ENCODE results near the gene POLD1.
"Not testable (repeated sequence)": the region's sequence is repeated elsewhere in the genome, so short reads cannot be mapped to it uniquely, and the experiment has no call there.

The POLD1 gene

GRCh38 chr19:50365434-50366306 is 18.5 kb upstream of the POLD1 start, which contains the start of gene NAPSA:
NAPSA (minus strand) TSS chr19:50365639; CDS start chr19:50365621, 18 bp downstream.
- DNase-seq = no peak

GRCh38 chr19:50368649-50369570 is 15.2 kb upstream of the POLD1 start:
- DNase-seq = peak; percentile 76

DNA sequence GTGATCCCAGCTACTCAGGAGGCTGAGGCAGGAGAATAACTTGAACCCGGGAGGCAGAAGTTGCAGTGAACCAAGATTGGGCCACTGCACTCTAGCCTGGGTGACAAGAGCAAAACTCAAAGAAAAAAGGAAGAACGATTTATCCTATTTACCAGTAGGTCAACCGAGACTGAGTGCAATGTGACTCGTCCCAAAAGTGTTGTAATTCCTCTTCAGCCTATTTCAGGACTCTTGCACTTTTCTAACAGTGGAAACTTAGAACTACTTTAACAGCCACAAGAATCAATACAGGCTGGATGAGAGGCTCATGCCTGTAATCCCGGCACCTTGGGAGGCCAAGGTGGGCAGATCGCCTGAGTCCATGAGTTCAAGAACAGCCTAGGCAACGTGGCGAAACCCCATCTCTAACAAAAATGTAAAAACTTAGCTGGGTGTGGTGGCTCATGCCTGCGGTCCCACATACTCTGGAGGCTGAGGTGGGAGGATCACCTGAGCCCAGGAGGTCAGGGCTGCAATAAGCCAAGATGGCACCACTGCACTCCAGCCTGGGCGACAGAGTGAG is 12.2 kb upstream of the POLD1 start:
- DNase-seq = no peak

- peak; percentile 95 for DNase-seq
These were observed 7.7 kb upstream of the POLD1 start, which contains the start of gene NR1H2 for GRCh38 chr19:50376166-50377050. NR1H2 (plus strand) TSS chr19:50376457; CDS start chr19:50377606, 1,149 bp downstream.

DNA sequence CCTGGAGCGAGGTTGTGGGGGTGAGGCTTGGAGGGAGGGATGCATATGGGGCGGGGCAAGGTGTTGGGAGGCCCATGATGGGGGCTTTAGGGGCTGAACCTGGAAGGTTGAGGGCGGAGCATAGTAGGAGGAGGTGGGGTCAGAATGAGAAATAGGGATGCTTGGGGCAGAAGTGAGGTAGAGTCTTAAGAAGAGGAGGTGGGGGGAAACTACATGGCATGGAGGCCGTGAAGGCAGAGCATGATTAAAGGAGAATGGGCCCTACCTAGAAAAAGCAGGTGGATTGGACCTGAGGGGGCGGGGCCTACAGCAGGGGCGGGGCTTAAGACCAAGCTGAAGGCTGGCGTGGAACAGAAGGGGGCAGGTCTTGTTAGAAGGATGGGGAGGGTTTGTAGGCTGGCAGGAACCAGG is 7.1 kb upstream of the POLD1 start:
- DNase-seq = peak; percentile 50

- DNase-seq = no peak
These were observed 6.6 kb upstream of the POLD1 start for GRCh38 chr19:50377517-50377916.

- DNase-seq = no peak
These were observed 5.8 kb upstream of the POLD1 start for GRCh38 chr19:50378169-50378862.

- DNase-seq = no peak
These were observed 5.3 kb upstream of the POLD1 start for GRCh38 chr19:50378863-50379236.

DNA sequence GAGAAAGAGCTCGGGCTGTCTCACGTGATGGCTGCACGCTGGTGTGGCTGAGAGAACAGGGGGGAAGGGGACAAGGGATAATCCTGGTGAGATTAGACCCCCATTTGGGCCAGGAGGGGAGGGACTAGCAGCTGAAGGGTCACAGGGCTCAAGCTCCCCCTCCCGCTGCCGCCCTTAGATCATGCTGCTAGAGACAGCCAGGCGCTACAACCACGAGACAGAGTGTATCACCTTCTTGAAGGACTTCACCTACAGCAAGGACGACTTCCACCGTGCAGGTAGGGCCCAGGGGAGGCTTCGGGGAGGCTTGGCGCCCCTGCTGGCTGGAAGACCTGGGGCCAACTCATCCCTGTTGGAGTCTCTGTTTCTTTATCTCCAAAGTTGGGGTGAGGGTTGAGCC is 4.5 kb upstream of the POLD1 start:
- DNase-seq = no peak

DNA sequence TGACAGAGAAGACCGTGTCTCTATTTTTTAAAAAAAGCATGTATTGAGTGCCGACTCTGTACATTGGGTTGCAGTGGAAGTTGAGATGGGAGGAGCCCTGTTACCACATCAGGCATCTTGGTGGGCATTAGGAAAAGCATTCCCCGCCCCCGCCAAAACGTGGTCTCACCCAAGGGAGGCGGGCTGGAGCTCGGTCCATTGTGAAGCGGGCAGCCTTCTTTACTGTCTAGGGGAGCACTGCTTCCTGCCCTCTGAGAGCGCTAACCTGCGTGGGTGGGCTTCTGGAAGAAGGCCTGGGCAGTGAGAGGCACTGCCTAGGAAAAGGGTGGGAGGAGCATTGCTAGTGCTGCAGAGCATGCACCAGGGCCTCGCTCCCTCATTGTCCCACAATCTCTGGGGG is 4.0 kb upstream of the POLD1 start:
- DNase-seq = no peak

DNA sequence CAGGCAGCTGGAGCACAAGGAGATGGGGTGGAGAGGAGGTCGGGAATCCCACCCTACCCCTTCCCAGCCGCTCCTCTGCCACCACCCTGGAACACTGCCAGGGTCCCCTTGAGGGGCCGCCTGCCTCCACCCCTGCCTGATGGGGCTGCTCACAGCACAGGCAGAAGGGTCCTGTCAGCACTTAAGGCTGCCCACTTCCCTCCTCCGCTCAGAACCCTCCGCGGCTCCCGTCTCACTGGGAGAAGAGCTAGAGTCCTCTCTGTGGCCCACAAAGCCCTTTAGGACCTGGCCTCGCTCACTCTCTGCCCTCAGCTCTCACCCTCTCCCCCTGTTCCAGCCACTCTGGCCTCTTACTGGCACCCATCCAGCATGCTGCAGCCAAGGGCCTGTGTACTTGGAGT is 3.4 kb upstream of the POLD1 start:
- no peak for DNase-seq

DNA sequence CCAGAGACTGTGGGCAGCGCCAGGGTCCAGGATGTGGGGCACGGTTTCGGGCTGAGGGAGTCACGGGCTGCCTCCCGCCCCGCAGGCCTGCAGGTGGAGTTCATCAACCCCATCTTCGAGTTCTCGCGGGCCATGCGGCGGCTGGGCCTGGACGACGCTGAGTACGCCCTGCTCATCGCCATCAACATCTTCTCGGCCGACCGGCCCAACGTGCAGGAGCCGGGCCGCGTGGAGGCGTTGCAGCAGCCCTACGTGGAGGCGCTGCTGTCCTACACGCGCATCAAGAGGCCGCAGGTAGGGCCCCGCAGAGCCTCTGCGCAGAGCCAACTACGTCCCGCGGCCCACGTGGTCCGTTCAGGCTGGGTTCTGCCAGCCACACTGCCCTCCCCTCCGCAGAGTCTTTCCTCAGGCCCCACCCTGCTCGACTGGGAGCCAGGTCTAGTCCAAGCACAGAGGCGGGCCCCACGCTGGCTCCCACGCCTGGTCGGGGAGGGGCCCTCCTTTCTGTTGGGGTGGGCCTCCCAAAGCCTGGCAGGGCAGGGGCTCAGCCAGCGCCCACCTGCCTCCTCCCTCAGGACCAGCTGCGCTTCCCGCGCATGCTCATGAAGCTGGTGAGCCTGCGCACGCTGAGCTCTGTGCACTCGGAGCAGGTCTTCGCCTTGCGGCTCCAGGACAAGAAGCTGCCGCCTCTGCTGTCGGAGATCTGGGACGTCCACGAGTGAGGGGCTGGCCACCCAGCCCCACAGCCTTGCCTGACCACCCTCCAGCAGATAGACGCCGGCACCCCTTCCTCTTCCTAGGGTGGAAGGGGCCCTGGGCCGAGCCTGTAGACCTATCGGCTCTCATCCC is 2.0 kb upstream of the POLD1 start:
- DNase-seq = no peak

DNA sequence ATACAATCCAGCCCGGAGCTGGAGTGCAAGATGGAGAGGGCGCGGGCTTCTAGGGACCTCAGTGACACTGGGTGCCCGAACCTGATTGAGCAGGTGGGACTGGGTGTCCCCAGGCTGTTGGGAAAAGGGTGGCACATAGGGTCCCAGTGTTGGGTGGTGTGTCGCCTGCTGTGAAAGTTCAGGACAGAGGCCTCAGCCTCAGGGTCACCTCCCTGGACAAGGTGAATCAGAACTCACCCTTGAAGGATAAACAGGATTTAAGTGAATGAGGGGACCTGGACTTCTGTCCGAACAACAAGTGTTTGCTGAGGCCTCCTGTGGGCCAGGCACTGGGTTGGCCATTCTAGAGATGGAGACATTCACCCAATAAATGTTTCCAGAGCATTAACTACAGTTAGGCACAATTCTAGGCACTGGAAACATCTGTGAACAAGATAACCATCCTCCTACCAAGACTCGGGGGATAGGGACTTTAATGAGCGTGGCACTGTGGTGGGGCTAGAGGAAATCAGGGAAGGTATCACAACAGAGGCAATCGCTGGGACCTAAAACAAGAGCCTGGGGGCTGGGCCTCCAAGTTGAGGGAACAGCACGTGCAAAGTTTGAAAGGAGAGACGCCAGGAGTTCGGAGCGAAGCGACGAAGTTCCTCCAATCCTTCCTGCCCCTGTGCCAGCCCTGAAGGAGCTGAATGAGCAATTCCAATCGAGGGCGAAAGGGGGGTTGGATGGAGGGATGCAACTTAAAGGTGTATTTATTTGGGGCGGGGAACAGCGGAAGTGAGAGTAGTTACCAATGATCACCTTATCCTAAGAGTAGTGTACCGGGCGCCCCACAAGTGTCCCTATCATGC is 921 bp upstream of the POLD1 start:
- DNase-seq = no peak

GRCh38 chr19:50384685-50385535 is 763 bp downstream of the POLD1 start:
- no peak for DNase-seq

DNA sequence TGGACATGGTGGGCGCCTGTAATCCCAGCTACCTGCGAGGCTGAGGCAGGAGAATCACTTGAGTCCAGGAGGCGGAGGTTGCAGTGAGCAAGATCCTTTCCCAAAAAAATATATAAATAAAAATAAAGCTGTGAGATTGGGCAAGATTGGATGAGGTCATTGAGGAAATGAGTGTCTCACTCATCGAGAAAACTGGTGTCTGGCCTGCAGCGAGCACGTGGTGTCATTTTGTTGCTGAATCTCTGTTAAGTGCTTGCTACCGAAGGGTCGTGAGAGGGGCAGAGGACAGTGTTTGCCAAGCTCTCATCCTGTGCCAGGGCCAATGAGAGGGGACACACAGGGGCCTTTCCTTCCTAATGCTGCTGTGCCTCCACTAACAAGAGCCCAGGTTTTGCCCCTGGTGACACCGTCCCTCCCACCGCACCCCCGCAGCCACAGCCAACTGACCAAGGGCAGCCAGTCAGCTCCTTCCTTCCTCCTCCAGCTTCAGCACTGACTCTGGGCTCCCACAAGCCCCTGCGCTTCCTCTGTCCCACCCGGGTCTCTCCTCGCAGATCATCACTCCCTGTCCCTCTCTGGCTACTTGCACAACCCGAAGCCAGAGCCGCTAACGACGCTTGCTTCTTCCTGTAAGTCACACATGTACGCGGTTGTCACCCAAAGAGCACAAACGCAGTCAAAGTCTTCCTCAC is 3.2 kb downstream of the POLD1 start:
- no peak for DNase-seq

- DNase-seq = no peak
These were observed 3.7 kb downstream of the POLD1 start for GRCh38 chr19:50387868-50388245.

- not testable (repeated sequence) for DNase-seq
These were observed 6.1 kb downstream of the POLD1 start for GRCh38 chr19:50390295-50390694.

DNA sequence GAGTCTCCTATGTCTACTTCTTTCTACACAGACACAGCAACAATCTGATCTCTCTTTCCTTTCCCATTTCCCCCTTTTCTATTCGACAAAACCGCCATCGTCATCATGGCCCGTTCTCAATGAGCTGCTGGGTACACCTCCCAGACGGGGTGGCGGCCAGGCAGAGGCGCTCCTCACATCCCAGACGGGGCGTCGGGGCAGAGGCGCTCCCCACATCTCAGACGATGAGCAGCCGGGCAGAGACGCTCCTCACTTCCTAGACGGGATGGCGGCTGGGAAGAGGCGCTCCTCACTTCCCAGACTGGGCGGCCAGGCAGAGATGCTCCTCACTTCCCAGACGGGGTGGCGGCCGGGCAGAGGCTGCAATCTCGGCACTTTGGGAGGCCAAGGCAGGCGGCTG is 6.8 kb downstream of the POLD1 start:
- DNase-seq = not testable (repeated sequence)
